GM19099 (cell line): ENCODE results near the gene RAB11FIP4.

Experiments
- POLR2A ChIP-seq: IDR thresholded peaks from 3 replicates; pipeline ENCODE4 v1.6.1; 2011; ENCODE audit warnings: low read depth; ENCODE audit not compliant: insufficient read length; ENCODE audit errors: extremely low read depth

RAB11FIP4 gene

DNA sequence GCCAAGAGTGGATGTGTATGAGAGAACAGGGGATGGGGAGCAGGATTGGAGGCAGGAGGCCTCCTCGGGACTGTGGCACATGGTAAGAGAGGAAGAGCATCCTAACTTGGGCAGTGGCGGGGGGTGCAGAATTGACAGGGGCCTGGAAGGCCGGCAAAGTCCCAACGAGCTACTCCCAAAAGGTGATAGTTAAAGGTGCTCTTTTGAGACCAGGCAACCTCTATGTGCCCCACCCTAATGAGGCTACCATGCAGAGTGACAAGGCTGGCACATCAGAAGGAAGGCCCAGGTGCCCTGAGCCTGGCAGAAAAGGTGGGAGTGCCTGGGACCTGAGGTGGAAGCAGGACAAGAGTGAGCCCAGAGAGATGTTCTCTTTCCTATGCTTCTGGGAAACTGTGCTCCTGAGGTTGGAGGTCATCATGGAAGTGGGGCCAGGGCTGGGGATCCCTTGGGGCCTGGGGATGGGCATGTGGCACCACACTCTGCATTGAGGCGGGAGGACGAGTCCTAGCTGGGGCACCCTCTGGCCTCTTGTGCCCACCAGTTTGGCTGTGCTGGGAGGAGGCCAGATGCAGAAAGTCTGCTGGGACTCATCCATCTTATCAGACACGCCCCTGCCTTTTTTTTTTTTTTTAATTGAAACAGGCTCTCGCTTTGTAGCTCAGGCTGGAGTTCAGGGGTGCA is 5.9 kb downstream of the RAB11FIP4 start:
- TF ChIP-seq POLR2A: no peak

DNA sequence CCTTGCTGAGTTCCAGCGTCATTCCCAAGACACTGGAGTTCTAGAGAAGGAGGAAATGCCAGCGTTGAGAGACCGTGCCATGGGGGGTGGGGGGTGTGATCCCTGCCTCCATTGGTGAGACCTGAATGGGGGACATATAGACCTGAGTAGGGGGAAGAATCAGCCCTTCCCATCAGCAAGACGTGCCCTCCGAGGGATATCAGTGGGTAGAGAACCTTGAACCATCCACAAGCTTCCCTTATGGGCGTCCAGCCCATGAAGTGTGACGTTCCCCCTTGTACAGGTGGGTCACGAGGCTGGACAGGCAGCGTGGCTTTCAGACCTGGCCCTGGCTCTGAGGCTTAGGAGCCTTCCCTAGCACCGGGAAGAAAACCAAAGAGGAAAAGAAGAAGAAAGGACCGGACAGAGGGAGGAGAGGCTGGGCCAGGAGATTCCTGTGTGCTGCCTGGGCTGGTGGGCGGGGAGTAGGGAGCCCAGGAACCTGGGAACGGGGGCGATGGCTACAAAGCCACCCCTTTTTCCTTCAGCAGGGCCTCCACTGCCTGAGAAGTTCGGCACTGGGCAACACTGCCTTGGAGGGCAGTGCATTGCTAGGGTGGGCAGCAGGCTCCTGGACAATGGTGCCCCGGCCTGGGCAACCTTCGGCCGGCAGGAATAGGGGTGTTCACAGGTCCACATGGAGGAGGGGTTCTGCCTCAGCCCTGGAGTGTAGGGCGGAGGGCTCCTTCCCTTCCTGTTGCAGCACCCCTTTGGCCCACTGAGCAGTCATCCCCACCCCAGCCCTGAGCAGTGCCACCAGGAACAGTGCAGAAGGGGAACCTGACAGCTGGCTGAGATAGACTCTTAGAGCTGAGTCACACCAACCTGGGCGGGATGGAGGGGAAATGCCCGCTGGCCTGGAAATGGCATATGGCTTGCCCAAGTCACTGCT is 7.2 kb downstream of the RAB11FIP4 start:
- TF ChIP-seq POLR2A: no peak

- TF ChIP-seq POLR2A: no peak
These were observed 9.0 kb downstream of the RAB11FIP4 start for GRCh38 chr17:31400481-31400950.

GRCh38 chr17:31401456-31402254 is 10.2 kb downstream of the RAB11FIP4 start:
- TF ChIP-seq POLR2A: no peak

GRCh38 chr17:31404028-31404949 is 12.8 kb downstream of the RAB11FIP4 start:
- no peak for TF ChIP-seq POLR2A

GRCh38 chr17:31405890-31406371 is 14.5 kb downstream of the RAB11FIP4 start:
- no peak for TF ChIP-seq POLR2A

DNA sequence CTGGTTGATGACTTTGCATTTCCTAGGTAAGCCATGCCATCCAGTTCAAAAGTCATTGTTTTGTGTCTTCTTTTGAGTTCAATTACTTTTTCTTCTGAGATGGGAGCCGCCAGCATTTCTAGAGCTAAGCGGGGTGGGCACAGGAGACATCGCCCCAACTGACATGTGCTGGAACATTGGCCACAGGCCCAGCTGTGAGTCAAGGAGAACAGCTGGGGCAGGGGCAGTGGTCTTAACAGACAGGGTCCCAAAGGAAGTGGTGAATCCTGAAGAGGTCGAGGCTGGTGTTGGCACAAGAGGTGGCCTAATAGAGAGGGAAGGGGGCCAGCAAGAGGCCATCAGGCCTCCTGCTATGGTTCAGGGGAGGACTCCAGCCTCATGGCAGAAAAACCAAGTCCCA is 17.1 kb downstream of the RAB11FIP4 start:
- no peak for TF ChIP-seq POLR2A

DNA sequence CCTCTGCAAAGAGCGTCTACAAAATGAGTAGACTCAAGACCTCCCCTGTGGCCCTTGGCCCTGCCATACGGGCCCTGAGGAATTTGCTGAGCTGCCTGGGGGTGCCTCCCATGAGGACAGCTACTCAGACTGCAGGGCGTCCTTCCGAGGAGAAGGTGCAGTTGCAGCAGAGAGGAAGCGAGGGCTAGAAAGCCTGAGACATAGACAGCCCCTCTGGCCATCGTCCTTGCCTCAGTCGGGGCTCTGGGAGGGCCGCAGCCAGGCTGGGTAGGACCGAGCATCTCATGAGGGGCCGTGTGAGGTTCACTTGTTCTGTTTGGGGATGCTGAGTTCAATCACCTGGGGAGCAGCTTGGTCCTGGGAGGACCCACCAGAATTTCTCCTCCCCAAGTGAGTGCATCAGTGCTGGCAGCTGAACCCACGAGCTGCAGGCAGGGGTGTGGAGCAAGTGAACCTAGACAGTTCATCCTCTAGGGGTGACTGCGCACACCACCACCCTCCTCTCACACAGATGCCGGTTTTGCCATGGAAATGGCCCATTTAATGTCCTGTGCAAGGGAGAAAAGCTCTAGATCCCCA is 20.3 kb downstream of the RAB11FIP4 start:
- no peak for TF ChIP-seq POLR2A

GRCh38 chr17:31412511-31412910 is 21.0 kb downstream of the RAB11FIP4 start:
- TF ChIP-seq POLR2A: no peak

- TF ChIP-seq POLR2A: no peak
These were observed 21.8 kb downstream of the RAB11FIP4 start for GRCh38 chr17:31413081-31413799.

DNA sequence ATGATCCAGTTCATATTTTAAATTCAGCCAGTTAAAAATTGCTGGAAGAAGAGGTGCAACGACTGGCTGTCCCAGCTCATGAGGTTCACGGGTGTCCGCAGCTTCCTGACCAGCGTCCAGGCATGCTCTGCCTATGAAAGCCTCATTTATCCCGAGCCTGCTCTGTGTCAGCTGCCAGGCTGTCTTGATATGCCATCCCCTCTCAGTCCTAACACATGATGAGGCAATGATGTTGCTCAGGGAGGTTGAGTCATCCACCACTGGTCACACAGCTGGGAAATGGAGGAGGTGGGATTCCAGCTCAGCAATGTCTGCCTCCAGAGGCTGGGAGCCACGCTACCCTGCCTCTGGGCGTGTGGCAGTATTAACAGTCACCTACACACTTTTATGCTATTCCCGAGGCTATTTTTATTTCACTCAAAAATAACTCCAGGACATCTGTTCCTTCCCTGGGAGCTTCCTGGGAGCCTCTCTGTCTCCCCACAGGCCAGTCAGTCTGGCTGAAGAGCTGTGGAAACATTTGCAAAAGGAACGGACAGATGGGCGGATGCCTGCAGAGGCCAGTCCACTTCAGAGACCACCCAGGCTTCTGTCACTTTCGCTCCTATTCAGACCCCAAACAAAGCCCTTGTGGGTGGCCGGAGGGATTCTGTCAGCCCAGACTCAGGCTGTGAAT is 22.5 kb downstream of the RAB11FIP4 start:
- no peak for TF ChIP-seq POLR2A

DNA sequence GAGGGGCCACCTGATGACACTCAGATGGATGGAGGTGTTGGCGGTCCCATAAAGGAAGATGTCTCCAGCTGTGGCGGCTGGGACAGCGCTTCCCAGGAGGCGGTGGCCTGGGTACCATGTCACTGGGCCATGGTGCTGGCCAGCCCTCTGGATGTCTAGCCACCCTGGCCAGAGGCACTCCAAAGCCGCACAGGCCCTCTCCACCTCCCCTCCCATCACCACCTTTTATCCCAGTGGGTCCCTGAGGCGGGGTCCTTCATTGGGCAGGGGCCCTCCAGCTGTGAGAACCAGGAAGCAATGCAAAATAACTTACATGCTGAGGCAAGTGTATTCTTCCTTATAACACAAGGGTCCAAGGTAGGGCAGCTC is 23.1 kb downstream of the RAB11FIP4 start:
- TF ChIP-seq POLR2A: no peak
